HG03139 (cell line): ENCODE results near the gene ORC6.

Experiments used
- ATAC-seq: cut with Tn5 transposase; IDR thresholded peaks from one replicate; pipeline ENCODE4 v1.9.1; 2021; ENCODE audit not compliant: unreplicated experiment

ORC6 gene

DNA sequence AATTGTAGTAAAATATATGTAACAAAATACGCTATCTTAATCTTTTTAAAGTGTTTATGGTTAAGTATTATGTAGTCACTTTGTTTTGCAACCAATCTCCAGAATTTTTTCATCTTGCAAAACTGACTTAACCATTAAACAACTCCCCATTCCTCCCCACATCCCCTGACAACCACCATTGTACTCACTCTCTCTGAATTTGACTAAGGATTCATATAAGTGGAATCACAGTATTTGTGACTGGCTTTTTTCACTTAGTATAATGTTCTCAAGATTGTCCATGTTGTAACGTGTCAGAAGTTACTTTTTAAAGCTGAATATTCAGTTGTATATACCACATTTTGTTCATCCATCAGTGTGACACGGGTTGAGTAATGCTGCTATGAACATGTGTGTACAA, 10.6 kb downstream of the ORC6 start:
- ATAC-seq = no peak

GRCh38 chr16:46701615-46702014, 12.2 kb downstream of the ORC6 start:
- ATAC-seq = no peak

GRCh38 chr16:46702030-46702429, 12.6 kb downstream of the ORC6 start:
- ATAC-seq = no peak

DNA sequence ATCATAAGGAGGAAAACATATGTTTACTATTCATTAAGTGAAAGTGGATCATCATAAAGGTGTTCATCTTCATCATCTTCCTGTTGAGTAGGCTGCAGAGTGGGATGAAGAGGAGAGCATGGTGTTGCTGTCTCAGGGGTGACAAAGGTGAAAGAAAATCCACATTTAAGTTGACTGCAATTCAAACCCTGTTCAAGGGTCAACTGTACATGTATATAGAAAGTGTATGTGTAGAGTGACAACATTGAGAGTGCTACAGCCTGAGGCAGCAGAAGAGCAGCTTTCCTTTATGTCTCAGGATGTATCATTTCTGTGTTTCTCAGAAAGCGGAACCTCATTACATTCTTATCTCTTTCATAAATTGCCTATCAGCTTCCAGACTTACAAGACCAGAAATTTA, 17.2 kb downstream of the ORC6 start:
- ATAC-seq = no peak

DNA sequence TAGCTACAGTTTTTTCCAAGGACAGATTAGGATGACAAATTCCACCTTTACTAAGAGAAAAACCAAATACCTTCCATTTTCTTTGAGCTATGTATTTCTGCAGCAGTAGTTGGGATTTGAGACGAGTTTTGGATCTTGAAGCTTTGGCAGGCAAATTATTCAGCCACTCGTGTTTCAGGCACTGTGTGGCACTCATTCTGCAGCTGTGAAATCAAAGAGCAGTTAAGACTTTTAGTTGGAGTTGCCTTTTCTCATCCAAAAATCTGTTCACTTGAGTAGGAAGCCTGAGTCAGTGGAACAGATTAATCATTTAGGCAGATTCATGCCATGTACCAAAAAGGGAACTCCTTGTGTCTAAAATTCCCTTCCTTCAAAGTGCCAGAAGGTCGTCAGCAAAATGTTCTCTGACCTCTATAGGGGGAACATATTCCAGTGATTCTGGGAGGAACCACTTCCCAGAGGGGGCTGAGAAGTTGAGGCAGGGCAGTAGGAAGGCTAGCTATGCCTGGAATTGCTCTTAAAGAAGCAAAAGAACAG, 20.1 kb downstream of the ORC6 start:
- no peak for ATAC-seq

DNA sequence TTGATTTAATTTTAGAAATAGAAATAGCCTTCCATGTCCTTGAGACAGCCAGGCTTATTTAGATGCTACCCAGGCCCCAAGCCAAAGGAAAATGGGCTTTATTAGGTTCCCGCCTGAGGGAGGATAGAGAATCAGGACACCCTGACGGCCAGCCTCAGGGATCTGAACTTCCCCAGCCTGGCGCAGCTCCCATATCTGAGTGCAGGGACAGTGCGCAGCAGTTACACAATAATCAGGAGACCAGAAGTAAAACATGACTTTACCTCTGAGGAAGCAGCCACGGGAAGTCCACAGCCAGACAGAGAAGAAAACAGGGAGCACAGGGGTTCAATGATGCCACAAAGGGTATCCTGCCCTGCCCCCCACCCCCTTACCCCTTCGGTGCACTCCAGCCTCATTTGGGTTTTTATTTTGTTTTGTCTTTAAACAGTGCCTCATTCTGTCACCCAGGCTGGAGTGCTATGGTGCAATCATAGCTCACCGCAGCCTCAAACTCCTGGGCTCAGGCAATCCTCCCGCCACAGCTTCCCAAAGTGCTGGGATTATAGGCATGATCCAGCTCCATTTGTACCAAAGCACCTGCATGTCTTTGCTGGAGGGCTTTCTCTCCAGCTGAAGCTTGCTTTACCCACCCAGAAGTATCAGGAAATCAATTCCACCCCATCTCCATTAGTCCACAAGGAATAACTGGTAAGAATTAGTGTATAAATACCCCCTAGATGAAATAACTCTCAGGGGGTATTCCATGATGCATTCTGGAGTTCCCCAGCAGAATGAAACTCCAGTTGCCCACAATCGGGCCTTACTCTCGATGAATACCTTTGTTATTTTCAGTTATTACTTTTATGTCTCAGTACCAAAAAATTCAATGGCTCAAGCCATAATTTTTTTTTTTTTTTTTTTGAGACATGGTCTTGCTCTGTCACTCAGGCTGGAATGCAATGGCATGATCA, 21.9 kb downstream of the ORC6 start:
- no peak for ATAC-seq

DNA sequence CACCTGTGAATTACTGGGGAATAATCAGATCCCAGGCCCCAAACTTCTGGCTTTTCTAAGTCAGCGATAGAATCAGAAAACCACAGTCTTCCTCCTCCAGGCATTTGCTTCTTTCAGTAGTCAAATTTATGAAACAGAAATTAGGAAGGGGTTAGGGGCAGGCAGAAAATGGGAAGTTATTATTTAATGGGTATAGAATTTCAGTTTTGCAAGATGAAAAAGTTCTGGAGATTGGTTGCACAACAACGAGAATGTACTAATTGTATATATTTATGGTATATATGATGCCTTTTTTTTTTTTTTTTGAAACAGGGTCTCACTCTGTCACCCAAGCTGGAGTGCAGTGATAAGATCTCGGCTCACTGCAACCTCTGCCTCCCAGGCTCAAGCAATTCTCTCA, 23.5 kb downstream of the ORC6 start:
- no peak for ATAC-seq

DNA sequence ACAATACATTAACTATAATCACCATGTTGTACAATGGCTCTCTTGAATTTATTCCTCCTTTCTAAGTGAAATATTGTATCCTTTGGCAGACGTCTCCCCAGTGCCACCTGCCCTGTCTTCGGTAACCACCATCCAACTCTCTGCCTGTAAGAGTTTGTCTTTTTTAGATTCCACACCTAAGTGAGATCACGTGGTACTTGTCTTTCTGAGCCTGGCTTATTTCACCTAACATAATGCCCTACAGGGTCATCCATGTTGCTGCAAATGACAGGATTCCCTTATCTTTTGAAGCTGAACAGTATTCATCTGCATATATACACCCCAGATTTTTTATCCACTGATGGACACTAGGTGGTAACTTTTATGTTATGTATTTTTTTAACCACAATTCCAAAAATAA, 24.2 kb downstream of the ORC6 start:
- ATAC-seq = no peak

DNA sequence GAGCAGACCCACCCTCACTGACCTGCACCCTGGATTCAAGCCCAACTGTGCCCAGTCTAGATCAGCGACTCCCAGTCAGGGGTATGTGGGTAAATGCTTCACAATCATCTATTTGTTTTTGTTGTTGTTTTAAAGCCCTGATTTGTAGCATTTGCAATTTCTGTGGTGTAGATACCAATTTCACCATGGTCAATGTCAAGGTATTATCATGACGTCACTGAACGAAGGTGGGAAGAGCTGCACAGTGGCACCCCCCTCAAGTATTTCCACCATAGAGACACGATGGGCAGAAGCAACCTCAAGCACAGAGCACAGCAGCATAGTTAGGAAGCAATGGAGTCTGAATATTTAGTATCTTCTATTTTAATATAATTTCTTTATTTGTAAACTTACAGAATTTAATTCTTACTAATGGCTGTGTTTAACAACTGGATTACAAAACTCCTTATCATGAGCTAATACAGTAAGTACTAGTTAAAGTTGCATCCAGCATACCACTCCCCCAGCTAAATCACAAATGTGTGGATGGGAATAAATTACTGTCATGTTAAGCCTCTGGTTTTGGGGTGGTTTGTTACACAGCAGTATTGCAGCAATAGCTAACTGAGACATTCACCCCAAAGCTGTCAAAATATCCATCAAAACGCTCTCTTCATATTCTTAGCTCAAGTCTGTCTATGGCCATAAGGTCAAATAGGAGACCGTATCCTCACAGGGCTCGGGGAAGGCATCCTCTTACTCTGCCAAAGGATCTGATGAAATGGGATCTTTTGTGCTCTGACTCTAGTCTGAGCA, 25.5 kb downstream of the ORC6 start:
- ATAC-seq = no peak

DNA sequence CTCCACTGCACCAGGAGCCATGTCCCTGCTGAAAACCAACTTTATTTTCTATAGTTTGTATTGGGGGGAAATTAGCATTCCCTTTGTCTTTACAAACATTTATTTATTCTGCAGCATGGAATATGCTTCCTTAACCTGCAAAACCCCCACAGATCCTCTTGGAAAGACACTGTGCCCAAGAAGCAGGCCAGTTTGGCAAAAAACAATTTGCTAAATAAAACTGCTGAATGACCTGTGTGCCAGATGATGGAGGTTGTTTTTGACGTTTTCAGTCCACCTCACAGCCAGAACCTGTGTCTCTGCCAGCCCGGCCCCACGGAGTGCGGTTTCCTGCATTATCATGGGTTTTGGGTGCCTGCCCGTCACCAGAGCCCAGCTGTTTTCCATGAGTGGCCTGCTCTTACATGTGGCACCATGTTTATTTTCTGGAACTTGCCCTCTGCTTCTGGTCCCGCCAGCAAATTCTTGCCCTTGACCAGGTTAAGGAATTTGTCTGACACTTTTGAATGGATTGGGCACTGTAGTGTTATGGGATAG, 26.4 kb downstream of the ORC6 start:
- ATAC-seq = no peak

DNA sequence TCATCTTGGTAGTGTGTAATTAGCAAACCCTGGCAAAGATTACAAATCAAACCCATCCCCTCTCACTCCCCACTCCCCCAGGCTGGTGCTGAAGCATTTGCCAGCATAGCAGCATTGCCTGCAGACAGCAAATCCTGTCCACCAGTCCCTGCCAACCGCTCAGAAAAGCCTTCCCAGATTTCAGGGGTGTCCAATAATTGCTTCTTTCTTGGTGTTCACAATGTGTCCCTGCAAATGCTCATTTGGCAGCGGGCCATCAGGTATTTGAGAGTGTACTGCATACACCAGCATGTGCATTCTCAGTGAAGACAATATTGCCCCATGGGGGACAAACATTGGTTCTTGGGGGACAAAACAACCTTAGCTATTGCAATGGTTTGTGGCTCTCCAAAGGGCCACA, 28.2 kb downstream of the ORC6 start:
- ATAC-seq = no peak

DNA sequence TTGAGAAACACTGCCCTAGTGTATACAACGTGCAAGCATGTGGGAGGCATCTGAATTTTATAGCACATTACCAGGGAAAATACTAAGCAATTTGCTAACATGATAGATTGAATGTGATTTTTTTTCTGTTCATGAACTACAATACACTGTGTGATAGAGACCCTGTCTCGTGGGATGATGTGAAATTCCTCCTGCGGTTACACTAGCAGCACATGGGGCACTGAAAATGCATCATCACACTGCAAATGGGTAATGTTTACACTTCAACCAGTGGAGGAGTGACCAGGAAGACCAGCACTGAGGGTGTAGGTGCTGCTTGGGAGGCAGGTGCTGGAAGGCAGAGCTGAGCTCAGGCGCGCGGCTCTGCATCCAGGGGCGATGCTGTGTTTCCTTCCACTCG, 28.8 kb downstream of the ORC6 start:
- ATAC-seq = no peak

DNA sequence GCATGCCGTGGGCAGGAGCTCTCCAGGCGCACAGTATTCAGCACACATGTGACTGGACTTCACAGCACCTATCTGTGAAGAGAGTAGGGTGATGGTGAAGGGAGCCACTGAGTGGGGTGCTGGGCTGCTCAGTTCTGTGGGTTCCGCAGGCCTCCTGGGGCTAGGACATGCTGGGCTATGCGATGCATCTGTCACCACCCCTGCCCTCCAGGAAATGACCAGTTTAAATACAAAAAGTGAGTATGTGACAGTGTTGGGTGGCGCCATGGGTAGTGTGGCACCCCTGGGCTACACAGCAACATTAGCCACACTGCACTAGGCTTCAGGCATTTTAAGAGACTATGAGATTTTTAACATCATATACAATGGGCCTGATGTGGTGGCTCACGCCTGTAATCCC, 30.1 kb downstream of the ORC6 start:
- no peak for ATAC-seq

- no peak for ATAC-seq
These were observed 31.2 kb downstream of the ORC6 start for GRCh38 chr16:46720619-46721018.

DNA sequence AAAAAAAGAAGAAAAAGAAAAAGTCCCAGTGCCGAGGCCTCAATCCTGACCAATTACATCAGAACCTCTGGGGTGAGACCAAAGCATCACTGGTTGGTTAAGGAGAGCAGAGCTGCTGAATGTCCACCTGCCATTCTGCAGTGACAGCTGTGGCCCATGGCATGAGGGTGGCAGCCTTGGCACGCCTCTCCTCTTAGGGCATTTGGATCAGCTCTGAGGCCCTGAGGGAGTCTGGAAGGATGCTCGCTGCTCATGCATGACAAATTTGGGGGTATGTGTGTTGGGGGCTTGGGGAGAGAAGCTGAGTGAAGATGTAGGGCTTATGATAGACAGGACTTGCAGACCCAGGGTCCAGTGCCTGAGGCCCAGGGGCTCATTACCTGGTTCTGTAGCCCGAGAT, 32.4 kb downstream of the ORC6 start:
- ATAC-seq = no peak

DNA sequence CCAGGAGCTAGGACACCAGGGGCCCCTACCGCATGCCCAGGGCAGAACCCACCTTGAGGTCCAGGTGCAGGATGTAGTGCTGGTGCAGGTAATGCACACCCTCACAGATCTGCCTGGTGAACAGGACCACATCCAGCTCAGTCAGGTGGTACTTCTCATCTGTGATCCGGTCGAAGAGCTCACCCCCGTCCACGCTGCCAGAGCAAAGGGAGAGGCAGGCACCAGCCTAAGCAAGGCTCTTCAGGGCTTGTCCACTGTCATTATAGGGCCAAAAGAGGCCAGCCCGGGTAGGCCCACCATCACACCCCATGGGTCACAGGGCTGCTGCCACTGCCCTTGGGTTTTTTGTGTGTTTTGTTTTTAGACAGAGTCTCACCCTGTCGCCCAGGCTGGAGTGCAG, 37.7 kb downstream of the ORC6 start:
- ATAC-seq = no peak

GRCh38 chr16:46727630-46728029, 38.2 kb downstream of the ORC6 start:
- ATAC-seq = no peak

GRCh38 chr16:46728806-46729205, 39.3 kb downstream of the ORC6 start:
- ATAC-seq = no peak

DNA sequence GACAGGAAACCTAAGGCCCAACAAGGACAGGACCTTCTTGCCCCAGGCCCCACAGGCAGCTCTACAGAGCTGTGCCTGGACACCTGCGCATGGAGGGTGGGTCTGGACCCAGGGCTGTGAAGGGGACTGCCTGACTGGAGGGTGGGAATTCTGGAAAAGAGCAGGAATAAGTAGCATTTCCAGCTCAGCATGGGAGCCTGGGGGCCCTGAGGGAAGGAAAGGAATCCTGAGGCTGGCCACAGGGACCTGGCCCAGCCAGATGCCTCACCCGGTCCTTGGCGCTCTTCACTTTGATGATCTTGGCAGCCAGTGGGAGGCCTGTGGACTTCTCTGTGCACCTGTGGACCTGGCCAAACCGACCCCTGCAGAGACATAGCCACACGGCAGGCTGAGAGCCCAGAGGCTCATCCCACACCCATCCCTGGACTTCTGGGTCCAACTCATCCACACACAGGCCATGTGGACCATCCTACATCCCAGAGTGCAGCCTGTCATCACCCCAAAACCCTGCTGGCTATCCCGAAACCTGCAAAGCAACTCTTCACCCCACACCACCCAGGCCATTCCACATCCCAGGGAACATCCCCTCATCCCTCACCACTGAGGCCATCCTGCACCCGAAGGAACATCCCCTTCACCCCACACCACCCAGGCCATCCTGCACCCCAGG, 40.0 kb downstream of the ORC6 start:
- ATAC-seq = no peak

DNA sequence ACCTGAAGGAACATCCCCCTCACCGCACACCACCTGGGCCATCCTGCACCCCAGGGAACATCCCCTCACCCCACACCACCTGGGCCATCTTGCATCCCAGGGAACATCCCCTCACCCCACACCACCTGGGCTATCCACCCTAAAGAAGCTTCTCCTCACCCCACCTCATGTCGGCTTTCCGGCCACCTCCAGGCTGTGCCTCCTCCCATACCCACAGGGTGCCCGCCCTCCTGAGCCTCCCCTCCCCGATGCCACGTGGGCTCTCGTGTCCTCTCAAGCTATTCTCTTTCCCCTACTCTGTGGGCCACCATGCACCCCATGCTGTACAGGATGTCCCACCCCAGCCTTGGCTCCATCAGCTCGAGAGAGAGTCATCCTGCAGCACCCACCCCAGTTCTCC, 40.7 kb downstream of the ORC6 start:
- no peak for ATAC-seq
